Measurements from ENCODE around the gene CEP89.
"Not testable (repeated sequence)": the region's sequence is repeated elsewhere in the genome, so short reads cannot be mapped to it uniquely, and the experiment has no call there.

GRCh38 chr19:32982488-32982887, 10.7 kb upstream of the CEP89 start:
- not testable (repeated sequence) for TF ChIP-seq CTCF (IDR thresholded peaks at IDR 0.05; ENCODE audit: low read length); EZH2 (IDR thresholded peaks at IDR 0.05; ENCODE audit: borderline replicate concordance, low read length)
